Hepatocyte (in vitro differentiated cells): ENCODE measurements around the gene ARL2. TPM values are rescaled to one million over a fixed set of nuclear protein-coding genes. Genes with fewer than 3 reads are reported as not detected.

Experiments used
- DNase-seq: peaks from one replicate; pipeline ENCODE4 v3.0.0-alpha.2; 2016; ENCODE audit warnings: low spot score
- H2AFZ ChIP-seq: fragments of 200-600 bp; sonication (generic); 2 replicates; pipeline ENCODE4 v1.6.0; 2016; ENCODE audit warnings: antibody characterized with exemption, mild to moderate bottlenecking
- H3K27ac ChIP-seq: fragments of 200-600 bp; sonication (generic); 2 replicates; pipeline ENCODE4 v1.5.1; 2016; ENCODE audit warnings: mild to moderate bottlenecking
- H3K27me3 ChIP-seq: fragments of 200-600 bp; sonication (generic); 2 replicates; pipeline ENCODE4 v1.6.1; 2016
- H3K36me3 ChIP-seq: fragments of 200-600 bp; sonication (generic); replicated peaks from 2 replicates; pipeline ENCODE4 v1.5.1; 2016; ENCODE audit warnings: low read depth; ENCODE audit not compliant: insufficient read depth
- H3K4me1 ChIP-seq: fragments of 200-600 bp; sonication (generic); 2 replicates; pipeline ENCODE4 v1.5.1; 2016; ENCODE audit warnings: mild to moderate bottlenecking, moderate library complexity; ENCODE audit not compliant: insufficient read depth
- H3K4me2 ChIP-seq: fragments of 200-600 bp; sonication (generic); 2 replicates; pipeline ENCODE4 v1.6.0; 2016
- H3K4me3 ChIP-seq: fragments of 200-600 bp; sonication (generic); 2 replicates; pipeline ENCODE4 v1.5.1; 2016; ENCODE audit warnings: mild to moderate bottlenecking
- H3K79me2 ChIP-seq: fragments of 200-600 bp; sonication (generic); 2 replicates; pipeline ENCODE4 v1.6.0; 2017; ENCODE audit warnings: mild to moderate bottlenecking
- H3K9me2 ChIP-seq: fragments of 200-600 bp; sonication (generic); replicated peaks from 2 replicates; pipeline ENCODE4 v1.6.0; 2017; ENCODE audit warnings: mild to moderate bottlenecking; ENCODE audit not compliant: insufficient read depth
- H3K9me3 ChIP-seq: fragments of 200-600 bp; sonication (generic); 2 replicates; pipeline ENCODE4 v1.5.1; 2016; ENCODE audit warnings: low read depth, mild to moderate bottlenecking
- H4K20me1 ChIP-seq: fragments of 200-600 bp; sonication (generic); 2 replicates; pipeline ENCODE4 v1.6.0; 2016; ENCODE audit warnings: mild to moderate bottlenecking; ENCODE audit not compliant: insufficient read depth, poor library complexity, severe bottlenecking
- CTCF ChIP-seq: fragments of 200-600 bp; sonication (generic); IDR thresholded peaks from 2 replicates; pipeline ENCODE4 v1.5.1; 2016; ENCODE audit warnings: antibody characterized with exemption, mild to moderate bottlenecking; ENCODE audit not compliant: poor library complexity
- EZH2 ChIP-seq: fragments of 200-600 bp; sonication (generic); IDR thresholded peaks from 2 replicates; pipeline ENCODE4 v1.6.1; 2016; ENCODE audit warnings: antibody characterized with exemption, mild to moderate bottlenecking, borderline replicate concordance
- EZH2phosphoT487 ChIP-seq: fragments of 200-600 bp; sonication (generic); IDR thresholded peaks from one replicate; pipeline ENCODE4 v1.6.1; 2018; ENCODE audit warnings: antibody characterized with exemption, mild to moderate bottlenecking, low read depth, moderate library complexity; ENCODE audit not compliant: unreplicated experiment, severe bottlenecking
- WGBS: methylation state at CpG from one replicate; pipeline ENCODE4 v1.1.6; 2016; ENCODE audit warnings: low lambda C conversion rate; ENCODE audit errors: missing lambda C conversion rate; 5-methylcytosine and 5-hydroxymethylcytosine counted together
- polyA plus RNA-seq: library from polyadenylated mRNA; unstranded; fragments of >200 nt; fragmentation: Nextera tagmentation; extraction: Ambion mirVana; gene quantifications from 2 replicates; pipeline ENCODE4 v1.2.1, GENCODE V29; 2016
- total RNA-seq: library from RNA; depleted of rRNA; stranded (reverse); fragments of >200 nt; gene quantifications from 2 replicates; pipeline ENCODE4 v1.2.3, GENCODE V29; 2014

Gene ARL2
- total and polyA plus RNA-seq, 2 experiments from 2014 or later: 69.1 to 126 TPM

DNA sequence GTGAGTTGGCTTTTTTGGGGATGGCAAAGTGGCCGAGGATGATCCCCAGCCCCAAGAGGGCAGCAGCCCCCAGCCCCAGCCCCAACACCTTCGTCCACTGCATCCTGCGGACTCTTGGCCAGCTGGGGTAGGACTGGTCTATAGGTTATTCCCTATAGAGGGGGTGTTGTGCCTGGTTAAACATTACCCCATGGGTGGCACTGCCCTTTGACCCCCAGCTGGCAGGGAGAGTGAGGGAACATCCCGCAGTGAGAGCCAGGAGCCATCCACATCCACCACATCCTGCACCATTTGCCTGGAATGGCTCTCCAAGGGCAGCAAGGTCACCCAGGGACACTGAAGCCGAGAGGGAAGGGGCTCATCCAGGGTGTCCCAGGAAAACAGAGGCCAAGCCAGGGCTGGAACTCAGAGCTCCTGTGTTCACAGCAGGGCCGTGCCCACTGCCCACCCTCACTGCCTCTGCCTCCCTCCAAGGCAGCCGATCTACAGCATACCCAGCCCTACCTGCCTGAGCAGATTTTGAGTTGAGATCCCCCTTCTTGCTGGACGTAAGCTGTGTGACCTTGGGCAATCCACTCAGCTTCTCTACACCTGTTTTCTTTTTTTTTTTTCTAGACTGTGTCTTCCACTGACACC is 44.6 kb downstream of the ARL2 start, which contains the start of gene NAALADL1:
TSS of gene NAALADL1 (minus strand) at position 135 of the 636 bp plus-strand sequence. CDS start at position 103, 32 bp downstream.
- no peaks in the 10 kb centered on the region for H3K27me3 ChIP-seq
- DNase-seq: no peak
- WGBS: 90% methylated on average over 8 of the region's 8 CpGs
- H4K20me1 ChIP-seq: no peaks in the 10 kb centered on the region
- H3K79me2 ChIP-seq: no peaks in the 10 kb centered on the region
- TF ChIP-seq EZH2phosphoT487: no peak
- no peak for TF ChIP-seq EZH2
- TF ChIP-seq CTCF: no peak
- no peak within 1 kb of the TSS for H3K4me3 ChIP-seq
- no peaks in the 10 kb centered on the region for H3K9me2 ChIP-seq
- H3K9me3 ChIP-seq: no peaks in the 10 kb centered on the region
- no peak within 1 kb of the TSS for H3K4me2 ChIP-seq
- no peaks in the 10 kb centered on the region for H3K36me3 ChIP-seq
- no peak within 1 kb of the TSS for H2AFZ ChIP-seq
- no peaks in the 10 kb centered on the region for H3K4me1 ChIP-seq
- H3K27ac ChIP-seq: no peak within 1 kb of the TSS

DNA sequence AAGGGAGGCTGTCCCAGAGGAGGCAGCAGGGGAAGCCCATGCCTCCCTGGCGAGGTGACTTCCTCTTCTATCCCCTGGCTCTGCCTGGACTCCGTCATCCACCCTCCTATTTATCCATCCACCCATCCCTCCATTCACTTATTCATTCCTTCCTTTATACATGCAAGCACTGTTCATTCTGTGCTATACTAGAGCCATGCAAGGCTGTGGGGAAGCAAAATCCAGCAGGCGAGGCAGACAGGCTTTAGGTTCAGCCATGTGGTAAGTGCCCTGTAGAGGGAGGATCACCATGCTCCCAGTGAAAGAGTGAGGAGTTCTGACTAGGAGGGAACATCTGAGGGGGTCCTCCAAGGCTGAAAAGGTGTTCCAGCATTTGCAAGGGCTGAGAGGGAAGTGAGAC is 45.6 kb downstream of the ARL2 start:
- Histone ChIP-seq H3K9me2 (no peaks in the 10 kb centered on the region), H3K79me2 (no peaks in the 10 kb centered on the region), H3K4me3 (no peak overlapping the region), H4K20me1 (no peaks in the 10 kb centered on the region), H3K4me1 (no peaks in the 10 kb centered on the region), H3K27ac (no peak overlapping the region), H3K4me2 (no peak overlapping the region), H3K36me3 (no peaks in the 10 kb centered on the region), H2AFZ (no peak overlapping the region), H3K9me3 (no peaks in the 10 kb centered on the region), H3K27me3 (no peaks in the 10 kb centered on the region)
- no peak for DNase-seq
- WGBS: 62% methylated on average over 3 of the region's 3 CpGs
- TF ChIP-seq CTCF: no peak
- TF ChIP-seq EZH2phosphoT487: no peak
- no peak for TF ChIP-seq EZH2

- WGBS: 77% methylated on average over 10 of the region's 10 CpGs
- Histone ChIP-seq H3K4me1 (no peaks in the 10 kb centered on the region), H3K36me3 (no peaks in the 10 kb centered on the region), H3K4me3 (no peak overlapping the region), H3K27ac (no peak overlapping the region), H3K79me2 (no peaks in the 10 kb centered on the region), H3K9me2 (no peaks in the 10 kb centered on the region), H3K4me2 (no peak overlapping the region), H2AFZ (no peak overlapping the region), H3K27me3 (no peaks in the 10 kb centered on the region), H4K20me1 (no peaks in the 10 kb centered on the region), H3K9me3 (no peaks in the 10 kb centered on the region)
- TF ChIP-seq EZH2: no peak
- no peak for TF ChIP-seq CTCF
- no peak for TF ChIP-seq EZH2phosphoT487
- DNase-seq: no peak
These were observed 46.2 kb downstream of the ARL2 start for GRCh38 chr11:65059959-65060824.
